AG04450 (cell line): Measurements from ENCODE around the gene EMC9. TPM values are rescaled to one million over a fixed set of nuclear protein-coding genes. Genes with fewer than 3 reads are reported as not detected.

Experiments used
- CTCF ChIA-PET: fragments of 300-600, 350-600 bp; formaldehyde crosslinking; extraction: SDS; loops from one replicate; lab custom pipeline; 2022; ENCODE audit warnings: antibody characterized with exemption, inconsistent platforms; lab: Charles Lee
- POLR2A ChIA-PET: fragments of 350-600 bp; formaldehyde crosslinking; extraction: SDS; loops from one replicate; lab custom pipeline; 2021; ENCODE audit warnings: antibody characterized with exemption, inconsistent platforms; lab: Yijun Ruan, JAX
- DNase-seq: peaks from one replicate; pipeline ENCODE4 v3.0.0-alpha.2; 2011; ENCODE audit warnings: low read depth, low spot score
- H3K27ac ChIP-seq: one replicate; pipeline ENCODE4 v1.5.1; 2012; ENCODE audit warnings: low read depth, low read length, control low read depth
- H3K27me3 ChIP-seq: one replicate; pipeline ENCODE4 v1.6.0; 2012; ENCODE audit warnings: low read length; ENCODE audit not compliant: control insufficient read depth, insufficient read depth
- H3K4me3 ChIP-seq: 2 replicates; pipeline ENCODE4 v1.5.1; 2011; ENCODE audit warnings: mild to moderate bottlenecking, low read depth, low read length, control low read depth
- H3K9me3 ChIP-seq: 2 replicates; pipeline ENCODE4 v1.5.1; 2012; ENCODE audit warnings: low read length; ENCODE audit not compliant: control insufficient read depth, insufficient read depth
- polyA plus RNA-seq: library from polyadenylated mRNA; depleted of rRNA; stranded (reverse); fragments of >200 nt; gene quantifications from 2 replicates; pipeline ENCODE4 v1.2.3, GENCODE V29; 2011
- TF ChIP-seq, protein P1 (sequence below): IDR thresholded peaks from 2 replicates; pipeline ENCODE4 v1.5.1; 2011; ENCODE audit warnings: low read depth, low read length, control low read depth, inconsistent platforms

The EMC9 gene
- polyA plus RNA-seq, 1 experiment: 4.4 TPM

DNA sequence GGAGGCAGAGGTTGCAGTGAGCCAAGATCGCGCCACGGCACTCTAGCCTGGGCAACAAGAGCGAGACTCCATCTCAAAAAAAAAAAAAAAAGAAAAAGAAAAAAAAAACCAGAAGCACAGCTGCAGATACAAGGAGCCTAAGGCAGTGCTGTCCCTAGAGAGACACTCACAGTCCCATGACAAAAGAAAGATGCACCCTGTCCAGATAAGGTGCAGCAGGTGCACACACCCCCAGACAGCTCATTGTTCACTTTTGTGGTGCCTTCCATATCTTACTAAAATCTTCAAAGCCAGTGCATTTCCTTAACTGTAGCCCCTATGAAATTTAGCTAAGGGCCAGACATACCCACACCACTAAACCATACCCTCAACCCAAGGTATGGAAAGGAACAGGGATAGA is 19.0 kb downstream of the EMC9 start:
- H3K4me3 ChIP-seq: no peak overlapping the region
- DNase-seq: no peak
- TF ChIP-seq, protein P1, sequence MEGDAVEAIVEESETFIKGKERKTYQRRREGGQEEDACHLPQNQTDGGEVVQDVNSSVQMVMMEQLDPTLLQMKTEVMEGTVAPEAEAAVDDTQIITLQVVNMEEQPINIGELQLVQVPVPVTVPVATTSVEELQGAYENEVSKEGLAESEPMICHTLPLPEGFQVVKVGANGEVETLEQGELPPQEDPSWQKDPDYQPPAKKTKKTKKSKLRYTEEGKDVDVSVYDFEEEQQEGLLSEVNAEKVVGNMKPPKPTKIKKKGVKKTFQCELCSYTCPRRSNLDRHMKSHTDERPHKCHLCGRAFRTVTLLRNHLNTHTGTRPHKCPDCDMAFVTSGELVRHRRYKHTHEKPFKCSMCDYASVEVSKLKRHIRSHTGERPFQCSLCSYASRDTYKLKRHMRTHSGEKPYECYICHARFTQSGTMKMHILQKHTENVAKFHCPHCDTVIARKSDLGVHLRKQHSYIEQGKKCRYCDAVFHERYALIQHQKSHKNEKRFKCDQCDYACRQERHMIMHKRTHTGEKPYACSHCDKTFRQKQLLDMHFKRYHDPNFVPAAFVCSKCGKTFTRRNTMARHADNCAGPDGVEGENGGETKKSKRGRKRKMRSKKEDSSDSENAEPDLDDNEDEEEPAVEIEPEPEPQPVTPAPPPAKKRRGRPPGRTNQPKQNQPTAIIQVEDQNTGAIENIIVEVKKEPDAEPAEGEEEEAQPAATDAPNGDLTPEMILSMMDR: no peak
- CTCF ChIA-PET: interaction anchor here (1.2 kb wide), 1 partner anchor 38 kb away, joined by 3 read pairs; the partner anchor contains the start of gene IRF9
- POLR2A ChIA-PET: no interaction called here
- H3K27ac ChIP-seq: no peak overlapping the region
- H3K9me3 ChIP-seq: no peaks in the 10 kb centered on the region
- H3K27me3 ChIP-seq: no peaks in the 10 kb centered on the region

GRCh38 chr14:24121210-24121609 is 20.2 kb downstream of the EMC9 start:
- ChIA-PET POLR2A (no interaction called here), CTCF (interaction anchor here (0.6 to 1.2 kb wide), 2 partner anchors 40 to 63 kb away, joined by 3 read pairs; partner anchors contain the start of gene IRF9)
- DNase-seq: no peak
- H3K9me3 ChIP-seq: no peaks in the 10 kb centered on the region
- no peak overlapping the region for H3K27ac ChIP-seq
- TF ChIP-seq, protein P1: no peak
- H3K4me3 ChIP-seq: no peak overlapping the region
- no peaks in the 10 kb centered on the region for H3K27me3 ChIP-seq

DNA sequence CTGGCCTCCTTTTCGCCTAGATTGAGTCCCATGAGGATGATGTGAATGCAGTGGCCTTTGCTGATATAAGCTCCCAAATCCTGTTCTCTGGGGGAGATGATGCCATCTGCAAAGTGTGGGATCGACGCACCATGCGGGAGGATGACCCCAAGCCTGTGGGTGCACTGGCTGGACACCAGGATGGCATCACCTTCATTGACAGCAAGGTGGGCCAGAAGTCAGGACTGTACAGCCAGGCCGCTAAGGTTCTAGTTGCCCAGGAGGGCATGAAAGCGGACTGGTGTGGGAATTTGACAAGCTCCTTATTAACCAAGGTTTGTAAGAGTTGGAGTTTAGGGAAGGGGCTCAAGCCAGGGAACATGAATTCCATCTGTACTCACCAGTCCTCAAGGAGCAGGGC is 21.7 kb downstream of the EMC9 start:
- Histone ChIP-seq H3K27me3 (no peaks in the 10 kb centered on the region), H3K27ac (no peak overlapping the region), H3K9me3 (no peaks in the 10 kb centered on the region), H3K4me3 (no peak overlapping the region)
- DNase-seq: no peak
- POLR2A ChIA-PET: no interaction called here
- TF ChIP-seq, protein P1: no peak
- CTCF ChIA-PET: interaction anchor here (0.9 kb wide), 1 partner anchor 11 kb away, joined by 3 read pairs; no protein-coding TSS in a partner anchor

DNA sequence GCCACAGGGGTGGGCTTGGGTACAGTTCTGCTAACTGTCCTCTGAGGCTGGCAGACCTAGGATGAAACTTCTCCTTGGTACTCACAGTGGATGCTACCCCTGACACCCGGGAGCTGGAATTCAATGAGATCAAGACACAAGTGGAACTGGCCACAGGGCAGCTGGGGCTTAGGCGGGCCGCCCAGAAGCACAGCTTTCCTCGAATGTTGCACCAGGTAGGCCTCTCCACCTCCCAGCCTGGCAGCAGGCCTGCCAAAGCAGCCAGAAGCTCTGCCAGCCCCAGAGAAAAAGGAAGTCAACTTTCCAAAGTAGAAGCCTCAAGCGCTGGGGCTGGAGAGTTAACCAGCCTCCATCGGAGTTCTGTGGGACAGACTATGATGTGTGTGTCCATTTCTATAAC is 24.2 kb downstream of the EMC9 start:
- CTCF ChIA-PET: interaction anchor here (2.0 kb wide), 1 partner anchor 9 kb away, joined by 9 read pairs; no protein-coding TSS in a partner anchor
- POLR2A ChIA-PET: no interaction called here
- H3K4me3 ChIP-seq: no peak overlapping the region
- no peak for DNase-seq
- no peaks in the 10 kb centered on the region for H3K9me3 ChIP-seq
- TF ChIP-seq, protein P1: no peak
- H3K27me3 ChIP-seq: no peaks in the 10 kb centered on the region
- H3K27ac ChIP-seq: no peak overlapping the region

GRCh38 chr14:24116128-24116814 is 25.1 kb downstream of the EMC9 start:
- no peak for DNase-seq
- TF ChIP-seq, protein P1: no peak
- POLR2A ChIA-PET: no interaction called here
- no peaks in the 10 kb centered on the region for H3K9me3 ChIP-seq
- no peak overlapping the region for H3K27ac ChIP-seq
- no peaks in the 10 kb centered on the region for H3K27me3 ChIP-seq
- CTCF ChIA-PET: interaction anchor here (1.2 to 1.4 kb wide), 2 partner anchors 45 to 180 kb away, joined by 3 to 5 read pairs; partner anchors contain the start of gene IRF9
- no peak overlapping the region for H3K4me3 ChIP-seq
